ENCODE results near the gene TRIM41. TPM values are rescaled to one million over a fixed set of nuclear protein-coding genes. Genes with fewer than 3 reads are reported as not detected.
"Not testable (repeated sequence)": the region's sequence is repeated elsewhere in the genome, so short reads cannot be mapped to it uniquely, and the experiment has no call there.

The TRIM41 gene
- total and polyA plus RNA-seq, 2 donors, result 8.8 to 20.6 TPM

- Histone ChIP-seq H3K4me1 (ENCODE audit: insufficient read depth) (no peaks in the 10 kb centered on the region), H3K36me3 (ENCODE audit: insufficient read depth) (no peaks in the 10 kb centered on the region), H3K4me3 (ENCODE audit: low read depth, low read length) (no peak overlapping the region), H3K27ac (ENCODE audit: low read depth) (no peak overlapping the region)
- WGBS, result 88% methylated on average over 7 of the region's 7 CpGs
- no peak for DNase-seq (ENCODE audit: extremely low spot score)
Observed at GRCh38 chr5:181280251-181280762, 57.2 kb downstream of the TRIM41 start.

GRCh38 chr5:181281077-181281983 is 58.2 kb downstream of the TRIM41 start:
- Histone ChIP-seq H3K4me1 (ENCODE audit: insufficient read depth) (no peaks in the 10 kb centered on the region), H3K27ac (ENCODE audit: low read depth) (no peak overlapping the region), H3K36me3 (ENCODE audit: insufficient read depth) (no peaks in the 10 kb centered on the region), H3K4me3 (ENCODE audit: low read depth, low read length) (no peak overlapping the region)
- no peak for DNase-seq (ENCODE audit: extremely low spot score)
- 92% methylated on average over 40 of the region's 40 CpGs for WGBS

GRCh38 chr5:181281984-181282316 is 58.9 kb downstream of the TRIM41 start:
- no peak for DNase-seq (ENCODE audit: extremely low spot score)
- 91% methylated on average over 18 of the region's 18 CpGs for WGBS
- H3K4me1 ChIP-seq (ENCODE audit: insufficient read depth), result no peaks in the 10 kb centered on the region
- no peaks in the 10 kb centered on the region for H3K36me3 ChIP-seq (ENCODE audit: insufficient read depth)
- H3K4me3 ChIP-seq (ENCODE audit: low read depth, low read length), result no peak overlapping the region
- no peak overlapping the region for H3K27ac ChIP-seq (ENCODE audit: low read depth)

GRCh38 chr5:181282415-181282814 is 59.3 kb downstream of the TRIM41 start:
- H3K27ac ChIP-seq (ENCODE audit: low read depth); DNase-seq (ENCODE audit: extremely low spot score); H3K36me3 ChIP-seq (ENCODE audit: insufficient read depth); H3K4me1 ChIP-seq (ENCODE audit: insufficient read depth); H3K4me3 ChIP-seq (ENCODE audit: low read depth, low read length): not testable (repeated sequence)
- WGBS, result 90% methylated on average over 16 of the region's 16 CpGs

GRCh38 chr5:181282874-181283273 is 59.8 kb downstream of the TRIM41 start:
- Histone ChIP-seq H3K4me3 (ENCODE audit: low read depth, low read length) (no peak overlapping the region), H3K4me1 (ENCODE audit: insufficient read depth) (no peaks in the 10 kb centered on the region), H3K27ac (ENCODE audit: low read depth) (no peak overlapping the region), H3K36me3 (ENCODE audit: insufficient read depth) (no peaks in the 10 kb centered on the region)
- no peak for DNase-seq (ENCODE audit: extremely low spot score)
- WGBS, result 90% methylated on average over 7 of the region's 7 CpGs

- DNase-seq (ENCODE audit: extremely low spot score), result no peak
- Histone ChIP-seq H3K27ac (ENCODE audit: low read depth) (no peak overlapping the region), H3K36me3 (ENCODE audit: insufficient read depth) (no peaks in the 10 kb centered on the region), H3K4me3 (ENCODE audit: low read depth, low read length) (no peak overlapping the region), H3K4me1 (ENCODE audit: insufficient read depth) (no peaks in the 10 kb centered on the region)
- WGBS, result 79% methylated on average over 13 of the region's 13 CpGs
Observed at GRCh38 chr5:181283347-181283746, 60.3 kb downstream of the TRIM41 start.

GRCh38 chr5:181283841-181284755 is 61.0 kb downstream of the TRIM41 start:
- WGBS, result 66% methylated on average over 6 of the region's 6 CpGs
- not testable (repeated sequence) for H3K27ac ChIP-seq (ENCODE audit: low read depth); DNase-seq (ENCODE audit: extremely low spot score); H3K36me3 ChIP-seq (ENCODE audit: insufficient read depth); H3K4me1 ChIP-seq (ENCODE audit: insufficient read depth); H3K4me3 ChIP-seq (ENCODE audit: low read depth, low read length)

Small RNAs within 50 kb of the gene (small RNA-seq; reads per million reads assigned to genes)
- not detected for gene MIR4638
- gene SNORD95, result not detected
- not detected for gene SNORD96A

Other genes with a start within 250 kb of the TRIM41 start
- not detected for gene BTNL3, start 234.4 kb upstream of the TRIM41 start, total RNA-seq
- 0.04 TPM for gene BTNL3, start 234.4 kb upstream of the TRIM41 start, polyA plus RNA-seq
- 7.0 TPM for gene BTNL9, start 183.0 kb upstream of the TRIM41 start, total RNA-seq
- gene BTNL9, start 183.0 kb upstream of the TRIM41 start, polyA plus RNA-seq, result 11.9 TPM
- gene OR2V1, start 92.1 kb upstream of the TRIM41 start, total RNA-seq, result not detected
- not detected for gene OR2V1, start 92.1 kb upstream of the TRIM41 start, polyA plus RNA-seq
- gene OR2V2, start 75.7 kb upstream of the TRIM41 start, total RNA-seq, result not detected
- gene OR2V2, start 75.7 kb upstream of the TRIM41 start, polyA plus RNA-seq, result not detected
- gene TRIM7, start 18.1 kb upstream of the TRIM41 start, total RNA-seq, result 1.2 TPM
- 3.7 TPM for gene TRIM7, start 18.1 kb upstream of the TRIM41 start, polyA plus RNA-seq
- 2,993 TPM for gene RACK1, start 20.6 kb downstream of the TRIM41 start, total RNA-seq
- gene RACK1, start 20.6 kb downstream of the TRIM41 start, polyA plus RNA-seq, result 2,408 TPM
- gene TRIM52, start 37.9 kb downstream of the TRIM41 start, total RNA-seq, result 14.1 TPM
- gene TRIM52, start 37.9 kb downstream of the TRIM41 start, polyA plus RNA-seq, result 13.8 TPM
- gene OR4F3, start 144.0 kb downstream of the TRIM41 start, total RNA-seq, result 0.37 TPM
- gene OR4F3, start 144.0 kb downstream of the TRIM41 start, polyA plus RNA-seq, result not detected

Data from urinary bladder (tissue), 4 donors.